ENCODE results near the gene HLA-DOB.

DNA sequence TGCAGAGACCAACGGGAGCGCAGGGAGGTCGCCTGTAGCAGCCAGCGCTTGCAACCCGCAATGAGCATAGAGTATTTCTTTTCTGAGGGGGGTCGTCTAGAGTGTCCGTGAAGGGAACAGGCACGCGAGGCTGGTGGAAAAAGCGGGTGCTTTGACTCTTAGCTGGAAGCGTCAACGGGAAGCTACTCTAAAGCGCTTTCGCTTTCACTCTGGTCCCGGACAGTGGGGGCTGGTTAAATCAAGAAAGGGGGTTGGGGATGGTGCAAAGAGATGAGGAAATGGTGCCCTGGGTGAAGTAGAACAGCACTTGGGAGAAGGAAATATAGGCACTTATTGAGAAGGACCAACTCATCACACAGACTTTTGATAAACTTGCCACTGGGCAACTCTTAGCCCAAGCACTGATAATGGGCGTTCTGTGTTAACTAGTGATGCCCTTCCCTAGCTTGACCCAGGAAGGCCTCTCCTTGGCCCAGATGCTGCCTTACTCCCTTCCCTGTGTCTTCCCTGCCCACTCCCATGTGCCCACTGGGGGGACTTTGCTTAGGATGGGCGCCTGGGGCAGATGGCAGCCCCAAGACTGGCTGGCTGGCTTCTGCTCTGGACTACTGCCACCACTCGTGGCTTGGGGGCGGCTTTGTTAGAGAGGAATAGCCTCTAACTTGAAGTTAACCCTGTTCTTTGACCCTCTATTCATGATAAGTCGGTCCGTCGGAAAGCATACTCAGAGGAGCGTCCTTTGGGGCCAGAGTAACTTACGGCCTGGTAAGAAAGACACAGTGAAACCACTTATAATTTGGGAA, 37.8 kb upstream of the HLA-DOB start:
- TF ChIP-seq, protein P1, sequence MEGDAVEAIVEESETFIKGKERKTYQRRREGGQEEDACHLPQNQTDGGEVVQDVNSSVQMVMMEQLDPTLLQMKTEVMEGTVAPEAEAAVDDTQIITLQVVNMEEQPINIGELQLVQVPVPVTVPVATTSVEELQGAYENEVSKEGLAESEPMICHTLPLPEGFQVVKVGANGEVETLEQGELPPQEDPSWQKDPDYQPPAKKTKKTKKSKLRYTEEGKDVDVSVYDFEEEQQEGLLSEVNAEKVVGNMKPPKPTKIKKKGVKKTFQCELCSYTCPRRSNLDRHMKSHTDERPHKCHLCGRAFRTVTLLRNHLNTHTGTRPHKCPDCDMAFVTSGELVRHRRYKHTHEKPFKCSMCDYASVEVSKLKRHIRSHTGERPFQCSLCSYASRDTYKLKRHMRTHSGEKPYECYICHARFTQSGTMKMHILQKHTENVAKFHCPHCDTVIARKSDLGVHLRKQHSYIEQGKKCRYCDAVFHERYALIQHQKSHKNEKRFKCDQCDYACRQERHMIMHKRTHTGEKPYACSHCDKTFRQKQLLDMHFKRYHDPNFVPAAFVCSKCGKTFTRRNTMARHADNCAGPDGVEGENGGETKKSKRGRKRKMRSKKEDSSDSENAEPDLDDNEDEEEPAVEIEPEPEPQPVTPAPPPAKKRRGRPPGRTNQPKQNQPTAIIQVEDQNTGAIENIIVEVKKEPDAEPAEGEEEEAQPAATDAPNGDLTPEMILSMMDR (IDR thresholded peaks at IDR 0.05), result no peak
- TF ChIP-seq POLR2A (IDR thresholded peaks at IDR 0.05) (no peak), EP300 (IDR thresholded peaks at IDR 0.05; ENCODE audit: low read depth) (no peak)
